Left forelimb (tissue), 1 donor: ENCODE results near the gene PI16.
"Not testable (repeated sequence)": the region's sequence is repeated elsewhere in the genome, so short reads cannot be mapped to it uniquely, and the experiment has no call there.

Experiments used
- DNase-seq: peaks from one replicate; pipeline ENCODE4 v3.0.0-alpha.2; 2018; ENCODE audit warnings: low spot score

Gene PI16

GRCh38 chr6:36928547-36928918 is 26.0 kb upstream of the PI16 start:
- DNase-seq: no peak

GRCh38 chr6:36929152-36929551 is 25.4 kb upstream of the PI16 start:
- DNase-seq: no peak

- DNase-seq: no peak
Measured at GRCh38 chr6:36929607-36930006, 24.9 kb upstream of the PI16 start.

- DNase-seq: no peak
Measured at GRCh38 chr6:36930483-36930882, 24.1 kb upstream of the PI16 start.

GRCh38 chr6:36933102-36933501 is 21.4 kb upstream of the PI16 start:
- DNase-seq: no peak

GRCh38 chr6:36933519-36933918 is 21.0 kb upstream of the PI16 start:
- no peak for DNase-seq

- DNase-seq: no peak
Measured at GRCh38 chr6:36934901-36935300, 19.6 kb upstream of the PI16 start.

- no peak for DNase-seq
Measured at GRCh38 chr6:36936824-36937223, 17.7 kb upstream of the PI16 start.

GRCh38 chr6:36937896-36938295 is 16.6 kb upstream of the PI16 start:
- DNase-seq: no peak

GRCh38 chr6:36938536-36938935 is 16.0 kb upstream of the PI16 start:
- DNase-seq: no peak

- not testable (repeated sequence) for DNase-seq
Measured at GRCh38 chr6:36939005-36939404, 15.5 kb upstream of the PI16 start.

- DNase-seq: no peak
Measured at GRCh38 chr6:36940027-36940426, 14.5 kb upstream of the PI16 start.

- DNase-seq: not testable (repeated sequence)
Measured at GRCh38 chr6:36941561-36941960, 13.0 kb upstream of the PI16 start.

- not testable (repeated sequence) for DNase-seq
Measured at GRCh38 chr6:36942329-36942728, 12.2 kb upstream of the PI16 start.

GRCh38 chr6:36944650-36945049 is 9.9 kb upstream of the PI16 start:
- no peak for DNase-seq

- DNase-seq: no peak
Measured at GRCh38 chr6:36945301-36945700, 9.2 kb upstream of the PI16 start.

GRCh38 chr6:36946526-36946925 is 8.0 kb upstream of the PI16 start:
- no peak for DNase-seq

- DNase-seq: no peak
Measured at GRCh38 chr6:36947570-36948351, 6.8 kb upstream of the PI16 start.

- not testable (repeated sequence) for DNase-seq
Measured at GRCh38 chr6:36949076-36949475, 5.5 kb upstream of the PI16 start.

GRCh38 chr6:36949636-36950035 is 4.9 kb upstream of the PI16 start:
- DNase-seq: no peak

- DNase-seq: no peak
Measured at GRCh38 chr6:36953931-36954261, 642 bp upstream of the PI16 start.

- no peak for DNase-seq
Measured at GRCh38 chr6:36955136-36955535, 598 bp downstream of the PI16 start.

- DNase-seq: no peak
Measured at GRCh38 chr6:36955671-36956445, 1.3 kb downstream of the PI16 start.

- no peak for DNase-seq
Measured at GRCh38 chr6:36956446-36956820, 1.9 kb downstream of the PI16 start.
